Measurements from ENCODE around the gene TRA2A.
A peak's percentile ranks its signal among the peaks of the same experiment; 100 is the strongest.

TRA2A gene

DNA sequence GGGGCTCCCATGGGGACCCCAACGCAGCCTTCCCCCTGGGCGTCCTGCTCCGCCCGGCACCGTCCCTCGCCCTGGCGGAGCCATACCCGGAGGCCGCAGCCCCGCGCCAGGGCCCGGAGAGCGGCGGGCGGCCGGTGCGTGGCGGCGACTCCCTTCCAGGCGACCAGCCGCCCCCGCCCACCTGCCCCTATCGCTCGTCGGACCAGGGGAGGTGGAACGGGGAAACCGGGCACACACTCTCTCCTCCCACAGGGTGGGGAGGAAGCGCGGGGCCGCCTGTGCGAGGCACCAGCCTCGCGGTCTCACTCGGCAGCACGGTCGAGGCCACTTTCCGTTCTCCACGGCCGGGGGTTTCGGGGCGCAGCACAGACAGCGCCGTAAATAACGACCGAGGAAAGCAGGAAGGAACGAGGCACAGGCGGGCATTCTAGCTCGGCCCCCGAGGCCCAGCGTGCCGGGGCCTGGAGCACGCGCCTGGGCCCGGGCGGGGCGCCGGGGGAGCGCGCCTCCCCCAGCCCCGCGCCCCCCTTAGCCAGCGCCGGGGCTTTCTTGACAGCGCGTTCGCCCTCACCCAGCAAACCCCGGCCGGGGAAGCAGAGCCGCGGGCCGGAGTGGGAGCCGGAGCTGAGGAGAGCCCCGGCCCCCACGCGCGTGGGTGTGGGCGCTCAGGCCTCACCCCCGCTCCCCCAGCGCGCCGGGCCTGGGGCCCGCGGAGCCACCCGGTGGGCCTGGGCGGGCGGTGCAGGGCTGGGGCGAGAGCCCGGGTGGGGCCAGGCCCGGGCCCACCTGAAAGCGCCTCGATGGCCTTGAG is 62.4 kb downstream of the TRA2A start:
- no peak for DNase-seq

GRCh38 chr7:23468526-23469149 is 63.1 kb downstream of the TRA2A start:
- no peak for DNase-seq

- no peak for DNase-seq
Measured at GRCh38 chr7:23467806-23468525, 63.8 kb downstream of the TRA2A start.

DNA sequence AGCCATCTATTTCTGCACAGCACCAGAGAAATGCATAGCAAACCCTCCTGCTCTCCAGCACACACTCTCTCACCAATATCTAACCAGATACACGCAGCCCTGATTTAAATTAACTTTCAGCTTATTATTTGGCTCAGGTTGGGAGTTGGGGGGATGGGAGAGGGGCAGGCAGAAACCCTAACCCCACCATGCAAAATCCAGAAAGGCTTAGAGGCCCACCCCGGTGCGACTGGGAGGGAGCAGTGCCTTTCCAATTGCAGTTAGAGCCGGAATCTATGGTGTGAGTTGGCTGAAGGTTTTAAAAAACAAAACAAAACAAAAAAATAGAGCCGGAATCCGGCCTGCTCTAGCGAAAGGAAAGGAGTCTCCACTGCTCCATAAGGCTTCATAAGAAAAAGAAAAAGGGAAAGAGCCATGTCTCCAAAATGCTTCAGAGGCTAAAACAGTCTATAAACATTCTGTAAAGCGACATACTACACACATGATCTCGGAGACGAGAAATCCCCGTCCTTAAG is 64.4 kb downstream of the TRA2A start:
- DNase-seq = no peak

DNA sequence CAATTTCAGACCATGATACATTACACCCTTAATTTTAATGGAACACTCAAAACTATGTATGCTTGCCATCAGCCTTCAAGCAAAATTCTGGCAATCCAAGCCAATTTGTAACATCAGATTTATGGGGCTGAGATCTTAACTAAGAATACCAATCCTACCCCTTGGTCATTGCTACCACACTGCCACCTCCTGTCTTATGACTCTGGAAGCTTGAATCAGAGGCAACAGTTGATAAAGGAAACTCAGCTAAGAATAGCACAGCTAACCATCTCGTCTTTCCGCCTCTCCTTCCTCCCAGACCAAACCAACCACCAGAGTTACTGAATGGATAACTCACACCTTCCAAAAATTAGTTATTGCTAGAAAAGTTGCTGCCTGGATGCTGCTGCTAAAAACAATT is 68.9 kb downstream of the TRA2A start:
- peak; percentile 55 for DNase-seq

DNA sequence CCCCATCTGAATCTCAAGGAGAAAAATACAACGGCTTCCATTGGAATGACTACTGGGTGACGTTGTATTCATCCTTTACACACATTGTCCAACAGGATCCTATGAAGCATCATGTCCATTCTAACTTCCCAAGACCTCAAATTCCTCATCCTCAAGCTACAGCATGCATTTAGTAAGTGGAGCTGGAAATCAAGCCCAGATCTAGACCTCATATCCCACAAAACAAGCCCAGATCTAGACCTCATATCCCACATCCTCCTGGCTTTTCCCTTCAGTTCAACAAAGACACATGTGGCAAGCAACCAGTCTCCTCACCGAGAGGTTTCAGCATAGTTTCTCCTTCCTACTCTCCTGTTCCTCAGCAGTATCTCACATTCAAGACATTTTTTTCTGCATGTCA is 73.7 kb downstream of the TRA2A start:
- no peak for DNase-seq

GRCh38 chr7:23456093-23456492 is 75.7 kb downstream of the TRA2A start:
- no peak for DNase-seq

DNA sequence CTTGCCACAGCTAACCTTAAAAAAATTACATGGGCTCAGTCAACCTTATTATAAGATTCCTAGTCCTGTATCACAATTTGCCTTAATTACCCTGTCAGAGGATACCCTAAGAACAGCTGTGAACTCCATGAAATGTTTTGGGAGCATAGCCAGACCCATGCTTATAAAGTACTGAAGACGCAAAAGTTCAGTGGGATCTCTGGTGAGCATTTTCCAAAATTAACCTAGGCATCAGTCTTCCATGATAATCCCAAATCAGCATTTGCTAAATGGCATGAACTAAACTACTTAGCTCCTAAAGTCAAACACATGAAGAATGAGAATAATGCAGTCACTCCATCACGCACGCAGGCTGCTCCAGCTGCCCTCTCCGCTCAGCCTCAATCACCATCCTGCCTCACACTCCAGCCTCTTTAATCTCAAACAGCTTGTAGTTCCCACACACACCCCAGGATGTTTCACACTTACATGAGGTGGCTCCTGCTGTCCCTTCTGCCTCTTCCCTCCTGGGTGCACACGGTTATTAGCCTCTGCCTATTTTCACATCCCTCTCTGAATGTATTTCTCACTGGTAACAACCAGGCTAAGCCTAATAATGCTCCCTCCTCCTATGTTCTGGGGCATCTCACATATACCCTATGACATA is 76.8 kb downstream of the TRA2A start:
- DNase-seq = no peak

Data from GDM1 (cell line).